ENCODE measurements around the gene RDH8. TPM values are rescaled to one million over a fixed set of nuclear protein-coding genes. Genes with fewer than 3 reads are reported as not detected.

Gene RDH8
- total RNA-seq, 1 experiment from 2014 or later, result not detected

DNA sequence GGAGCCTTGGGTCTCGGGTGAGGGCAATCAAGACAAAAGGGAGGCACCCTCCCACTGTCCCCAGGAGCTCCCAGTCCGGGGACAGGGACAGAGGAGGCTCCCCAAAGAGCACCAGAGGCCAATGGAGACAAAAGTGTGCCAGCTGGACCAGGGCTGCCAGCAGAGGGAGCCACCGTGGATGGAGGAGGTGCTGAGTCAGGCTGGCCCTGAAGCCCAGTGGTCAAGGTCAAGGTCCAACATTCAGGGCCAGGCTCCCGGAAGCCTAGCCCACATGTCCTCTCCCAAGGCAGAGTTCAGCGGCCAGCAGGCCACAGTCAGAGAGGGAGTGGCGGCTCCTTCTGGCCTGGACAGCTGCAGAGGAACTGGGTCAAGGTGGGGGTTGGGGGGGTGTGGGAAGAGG, 11.4 kb upstream of the RDH8 start:
- Histone ChIP-seq H2AK5ac (ENCODE audit: insufficient read length, low read length) (no peak overlapping the region), H3T11ph (ENCODE audit: low read length) (no peak overlapping the region), H2AFZ (ENCODE audit: low read length) (no peak overlapping the region), H3K23me2 (ENCODE audit: insufficient read length, low read depth, low read length, poor library complexity, severe bottlenecking) (no peaks in the 10 kb centered on the region), H4K5ac (ENCODE audit: insufficient read length, low read depth, low read length) (no peak overlapping the region), H4K91ac (ENCODE audit: insufficient read length, low read depth, low read length) (no peak overlapping the region), H3K18ac (ENCODE audit: insufficient read length, low read depth, low read length) (no peak overlapping the region), H2BK120ac (ENCODE audit: low read depth, low read length, poor library complexity, severe bottlenecking) (no peak overlapping the region), H2BK5ac (ENCODE audit: insufficient read length, low read length) (no peak overlapping the region), H2BK20ac (ENCODE audit: low read depth, low read length, poor library complexity, severe bottlenecking) (no peak overlapping the region), H3K23ac (ENCODE audit: insufficient read length, low read depth, low read length) (no peak overlapping the region), H3K4me2 (ENCODE audit: insufficient read depth, insufficient read length, low read length) (no peak overlapping the region), H4K20me1 (ENCODE audit: control insufficient read depth, insufficient read depth, insufficient read length) (no peaks in the 10 kb centered on the region), H3K9me3 (ENCODE audit: control insufficient read depth, low read depth, low read length) (no peaks in the 10 kb centered on the region), H3K27ac (ENCODE audit: insufficient read length, low read depth, low read length) (no peak overlapping the region), H4K8ac (replicated peaks; ENCODE audit: insufficient read length, low read depth, low read length) (no peak overlapping the region), H3K27me3 (ENCODE audit: insufficient read depth, low read length) (no peaks in the 10 kb centered on the region), H2BK15ac (ENCODE audit: low read depth, low read length) (no peak overlapping the region), H3K79me2 (ENCODE audit: insufficient read depth, low read length) (no peaks in the 10 kb centered on the region), H3K4me1 (ENCODE audit: insufficient read depth, low read length) (no peaks in the 10 kb centered on the region), H2BK12ac (ENCODE audit: insufficient read length, low read depth, low read length) (no peak overlapping the region), H3K9ac (ENCODE audit: extremely low read depth, insufficient read length, low read length) (no peak overlapping the region), H3K56ac (ENCODE audit: insufficient read length, low read depth, low read length) (no peak overlapping the region), H3K14ac (ENCODE audit: insufficient read depth, low read length) (no peak overlapping the region), H3K4ac (ENCODE audit: low read depth, low read length) (no peak overlapping the region), H3K79me1 (ENCODE audit: insufficient read depth, low read depth, low read length, poor library complexity, severe bottlenecking) (no peaks in the 10 kb centered on the region)
- no peak overlapping the region for H3K27ac Mint-ChIP-seq
- H3K4me3 Mint-ChIP-seq, result no peak overlapping the region
- WGBS (ENCODE audit: extremely low coverage, insufficient read length, low lambda C conversion rate), result no CpG with 5 or more reads among the region's 6 CpGs
- peaks cover 6 to 11% of the 10 kb centered on the region in 2 experiments for H3K4me1 Mint-ChIP-seq
- peak; percentile 79 for DNase-seq
- H3K27me3 Mint-ChIP-seq (ENCODE audit: low read depth), result peaks cover 45% of the 10 kb centered on the region
- peaks cover 0 to 1% of the 10 kb centered on the region in 2 experiments; a peak in 2 of 5 replicates for H3K9me3 Mint-ChIP-seq
- no peaks in the 10 kb centered on the region for H3K36me3 Mint-ChIP-seq (ENCODE audit: insufficient read depth in 1 of 3, low read depth in 3 of 3)
- TF ChIP-seq CTCF (conservative IDR thresholded peaks at IDR 0.05), result peak; percentile 72
